CD14-positive monocyte (primary cell): ENCODE measurements around the gene PLSCR4. TPM values are rescaled to one million over a fixed set of nuclear protein-coding genes. Genes with fewer than 3 reads are reported as not detected.
"Not testable (repeated sequence)": the region's sequence is repeated elsewhere in the genome, so short reads cannot be mapped to it uniquely, and the experiment has no call there.

Experiments
- DNase-seq, 3 donors: peaks; one replicate each; pipeline ENCODE4 v3.0.0-alpha.2; 2011 to 2022
- H2AFZ ChIP-seq: 2 replicates; pipeline ENCODE4 v1.6.0; 2012; ENCODE audit warnings: mild to moderate bottlenecking, low read depth, low read length, inconsistent platforms; ENCODE audit not compliant: insufficient read depth, poor library complexity, severe bottlenecking
- H3K27ac ChIP-seq, 2 donors: 1 replicate in 1 of 2; 2 replicates in 1 of 2; pipeline ENCODE4 v1.5.1; 2012 to 2013; ENCODE audit warnings: low read length in 2 of 2, control low read depth in 1 of 2, inconsistent platforms in 1 of 2, low read depth in 1 of 2, mild to moderate bottlenecking in 1 of 2
- H3K27me3 ChIP-seq, 2 donors: one replicate each; pipeline versions ENCODE4 v1.6.0 to v1.6.1; 2011 to 2013; ENCODE audit warnings: low read length in 2 of 2; ENCODE audit not compliant: control insufficient read depth in 2 of 2, insufficient read depth in 2 of 2
- H3K36me3 ChIP-seq, 2 donors: replicated peaks in 1 of 2; 1 replicate in 1 of 2; 2 replicates in 1 of 2; pipeline versions ENCODE4 v1.5.1 to v1.6.1; 2012 to 2013; ENCODE audit warnings: low read length in 2 of 2, control low read depth in 1 of 2, inconsistent platforms in 1 of 2, mild to moderate bottlenecking in 1 of 2; ENCODE audit not compliant: insufficient read depth in 2 of 2, control insufficient read depth in 1 of 2
- H3K4me1 ChIP-seq, 2 donors: 1 replicate in 1 of 2; 2 replicates in 1 of 2; pipeline versions ENCODE4 v1.5.1 to v1.6.1; 2012 to 2013; ENCODE audit warnings: low read length in 2 of 2, control low read depth in 1 of 2, inconsistent platforms in 1 of 2, mild to moderate bottlenecking in 1 of 2, moderate library complexity in 1 of 2; ENCODE audit not compliant: insufficient read depth in 2 of 2, control insufficient read depth in 1 of 2
- H3K4me2 ChIP-seq: replicated peaks from 2 replicates; pipeline ENCODE3; 2012; ENCODE audit warnings: low read length, moderate library complexity, mild to moderate bottlenecking; ENCODE audit not compliant: poor library complexity, severe bottlenecking; ENCODE audit errors: extremely low read depth
- H3K4me3 ChIP-seq, 3 experiments: fragments of 200-600 bp in 1 of 3; sonication (generic) in 1 of 3; replicated peaks in 1 of 3; 1 replicate in 2 of 3; 2 replicates in 1 of 3; pipeline ENCODE4 v1.5.1; 2011 to 2013; ENCODE audit warnings: low read length in 3 of 3, mild to moderate bottlenecking in 3 of 3, control low read depth in 2 of 3, low read depth in 2 of 3, inconsistent platforms in 1 of 3, moderate library complexity in 1 of 3
- H3K79me2 ChIP-seq: 2 replicates; pipeline ENCODE4 v1.6.0; 2012; ENCODE audit warnings: mild to moderate bottlenecking, control low read depth, inconsistent platforms, low read length, moderate library complexity; ENCODE audit not compliant: insufficient read depth
- H3K9ac ChIP-seq: 2 replicates; pipeline ENCODE4 v1.6.0; 2017; ENCODE audit warnings: low read length, mild to moderate bottlenecking; ENCODE audit not compliant: insufficient read depth, poor library complexity, severe bottlenecking
- H3K9me3 ChIP-seq, 2 donors: replicated peaks in 1 of 2; 1 replicate in 1 of 2; 2 replicates in 1 of 2; pipeline versions ENCODE4 v1.5.1 to v1.6.1; 2012 to 2013; ENCODE audit warnings: low read length in 2 of 2, control low read depth in 1 of 2; ENCODE audit not compliant: control insufficient read depth in 1 of 2, insufficient read depth in 1 of 2
- H4K20me1 ChIP-seq: 2 replicates; pipeline ENCODE4 v1.6.0; 2012; ENCODE audit warnings: mild to moderate bottlenecking, low read length, control low read depth, moderate library complexity; ENCODE audit not compliant: insufficient read depth
- H3K27ac Mint-ChIP-seq, 7 donors: one replicate each; pipeline ENCODE4 v1.8.0; 2020; ENCODE audit warnings: mild to moderate bottlenecking in 7 of 7, mixed read lengths in 7 of 7, moderate library complexity in 6 of 7, inconsistent platforms in 2 of 7
- H3K27me3 Mint-ChIP-seq, 3 donors: one replicate each; pipeline ENCODE4 v1.8.0; 2021 to 2022; ENCODE audit warnings: low read depth in 3 of 3, mild to moderate bottlenecking in 3 of 3, mixed read lengths in 3 of 3, moderate library complexity in 3 of 3, inconsistent platforms in 1 of 3
- H3K36me3 Mint-ChIP-seq, 2 donors: one replicate each; pipeline ENCODE4 v1.8.0; 2020; ENCODE audit warnings: mixed read lengths in 2 of 2, inconsistent platforms in 1 of 2, mild to moderate bottlenecking in 1 of 2
- H3K4me1 Mint-ChIP-seq: one replicate; pipeline ENCODE4 v1.8.0; 2020; ENCODE audit warnings: mild to moderate bottlenecking, mixed read lengths
- H3K4me3 Mint-ChIP-seq, 2 donors: one replicate each; pipeline ENCODE4 v1.8.0; 2020; ENCODE audit warnings: mild to moderate bottlenecking in 2 of 2, mixed read lengths in 2 of 2, moderate library complexity in 1 of 2
- H3K9me3 Mint-ChIP-seq, 7 donors: one replicate each; pipeline ENCODE4 v1.8.0; 2020 to 2022; ENCODE audit warnings: mixed read lengths in 7 of 7, mild to moderate bottlenecking in 6 of 7, moderate library complexity in 6 of 7, inconsistent platforms in 2 of 7
- CTCF ChIP-seq: fragments of 200-600 bp; IDR thresholded peaks from one replicate; pipeline ENCODE4 v1.8.0; 2022; ENCODE audit warnings: antibody characterized with exemption, mild to moderate bottlenecking
- WGBS: methylation state at CpG from one replicate; pipeline ENCODE4 v1.1.5; 2013; ENCODE audit warnings: missing lambda C conversion rate; ENCODE audit not compliant: insufficient coverage; 5-methylcytosine and 5-hydroxymethylcytosine counted together
- intact Hi-C, 2 donors: fragments of 100-400 bp; cut with micrococcal nuclease; formaldehyde crosslinking; loops; one replicate each; pipeline versions ENCODE4 v1.15.0 to v1.15.1; 2023
- polyA minus RNA-seq: library from RNA; depleted of rRNA, polyadenylated mRNA; stranded (reverse); fragments of >200 nt; gene quantifications from 2 replicates; pipeline ENCODE4 v1.2.3, GENCODE V29; 2012
- polyA plus RNA-seq, 3 donors: library from polyadenylated mRNA; depleted of rRNA in 1 of 3; unstranded in 2 of 3; stranded (reverse) in 1 of 3; fragments of 300-500 nt in 2 of 3; fragments of >200 nt in 1 of 3; fragmentation: Illumina TruSeq in 2 of 3; gene quantifications; 1 replicate in 2 of 3; 2 replicates in 1 of 3; pipeline ENCODE4 v1.2.3, GENCODE V29; 2012 to 2021
- total RNA-seq, 12 experiments: library from RNA in 1 of 12; stranded (reverse) in 1 of 12; fragments of 120-200 nt in 1 of 12; gene quantifications; one replicate each; pipeline ENCODE4 v1.2.4 and lab custom pipeline; 2013 to 2026; ENCODE audit warnings: mixed read lengths in 6 of 12, inconsistent platforms in 1 of 12

PLSCR4 gene
- 0.13 TPM for total RNA-seq (2013)
- polyA plus RNA-seq (under 1 TPM in 1 of 3 donors, not detected in 2; 0.05 TPM), polyA minus RNA-seq (0.72 TPM in 1 of 2 replicates, not detected in the other), total RNA-seq (lab: John Stamatoyannopoulos, UW) (0 to 1.6 (median 0.08) reads per million in 11 experiments)

- peak within 1 kb of the TSS; percentile 90 for H2AFZ ChIP-seq
- peak within 1 kb of the TSS in 1 of 7 donors; percentile 75 for H3K27ac Mint-ChIP-seq
- H3K27ac ChIP-seq: no peak within 1 kb of the TSS
Measured at GRCh38 chr3:146250449-146251382, at the start of gene PLSCR4. Gene PLSCR4, minus strand, starts transcription at chr3:146251105. Its CDS starts 29,034 bp downstream, at chr3:146222071.

GRCh38 chr3:146293401-146293800, 42.5 kb upstream of the PLSCR4 start:
- H3K79me2 ChIP-seq, H3K27ac ChIP-seq, H3K4me1 Mint-ChIP-seq, H3K4me3 Mint-ChIP-seq, H3K4me2 ChIP-seq, H3K27me3 Mint-ChIP-seq, H3K27ac Mint-ChIP-seq, intact Hi-C loops, H3K9me3 ChIP-seq, H3K9ac ChIP-seq, H3K4me3 ChIP-seq, H3K36me3 ChIP-seq, DNase-seq, H2AFZ ChIP-seq, H4K20me1 ChIP-seq, H3K36me3 Mint-ChIP-seq, H3K27me3 ChIP-seq, H3K4me1 ChIP-seq: not testable (repeated sequence)
- WGBS: 100% methylated on average over 2 of the region's 6 CpGs
- H3K9me3 Mint-ChIP-seq: peaks cover 3 to 13% (median 7%) of the 10 kb centered on the region in 7 donors

More at GRCh38 chr3:146250449-146251382, at the start of gene PLSCR4:
- Histone ChIP-seq H3K4me2 (peak within 1 kb of the TSS; percentile 89), H3K9ac (peak within 1 kb of the TSS; percentile 60), H3K36me3 (no peaks in the 10 kb centered on the region), H3K9me3 (no peaks in the 10 kb centered on the region), H4K20me1 (no peaks in the 10 kb centered on the region), H3K27me3 (peaks cover 6 to 7% of the 10 kb centered on the region in 2 donors), H3K4me3 (peak within 1 kb of the TSS; percentile 47 to 84 (median 55)), H3K79me2 (no peaks in the 10 kb centered on the region), H3K4me1 (peaks cover 6 to 14% of the 10 kb centered on the region in 2 donors)
- DNase-seq: peak in 1 of 3 donors; percentile 3
- under 1% methylated on average over 58 of the region's 78 CpGs for whole genome bisulfite sequencing
- intact Hi-C loops: no loop called here
- TF ChIP-seq CTCF: no peak
- peaks cover 0 to 5% (median 3%) of the 10 kb centered on the region in 7 donors for H3K9me3 Mint-ChIP-seq
- no peaks in the 10 kb centered on the region for H3K36me3 Mint-ChIP-seq
- peaks cover 11% of the 10 kb centered on the region for H3K4me1 Mint-ChIP-seq
- H3K4me3 Mint-ChIP-seq: peak within 1 kb of the TSS; percentile 83 to 95
- H3K27me3 Mint-ChIP-seq: peaks cover 8 to 19% (median 17%) of the 10 kb centered on the region in 3 donors
